GM23338 (cell line): Measurements from ENCODE around the gene CLCF1. TPM values are rescaled to one million over a fixed set of nuclear protein-coding genes. Genes with fewer than 3 reads are reported as not detected.

Source experiments
- ATAC-seq: fragments of 200-7000 bp; cut with Tn5 transposase; 3 replicates; pipeline ENCODE4 v1.9.1; 2020
- DNase-seq: peaks from one replicate; pipeline ENCODE4 v3.0.0-alpha.2; 2015; ENCODE audit warnings: low spot score
- H2AFZ ChIP-seq: fragments of 200-600 bp; sonication (generic); 2 replicates; pipeline ENCODE4 v1.8.0; 2016; ENCODE audit warnings: antibody characterized with exemption, mild to moderate bottlenecking, moderate library complexity
- H3F3A ChIP-seq: fragments of 200-600 bp; sonication (generic); replicated peaks from 2 replicates; pipeline ENCODE4 v1.8.0; 2017; ENCODE audit warnings: antibody characterized with exemption, mixed run types, low read depth
- H3K27ac ChIP-seq: fragments of 200-600 bp; sonication (generic); 2 replicates; pipeline ENCODE4 v1.6.1; 2016; ENCODE audit warnings: low read depth
- H3K27me3 ChIP-seq: fragments of 200-600 bp; sonication (generic); 2 replicates; pipeline ENCODE4 v1.8.0; 2016; ENCODE audit warnings: mild to moderate bottlenecking, mixed run types, moderate library complexity; ENCODE audit not compliant: insufficient read depth
- H3K36me3 ChIP-seq: fragments of 200-600 bp; sonication (generic); 2 replicates; pipeline ENCODE4 v1.8.0; 2016; ENCODE audit warnings: mild to moderate bottlenecking; ENCODE audit not compliant: insufficient read depth
- H3K4me1 ChIP-seq: fragments of 200-600 bp; sonication (generic); 2 replicates; pipeline ENCODE4 v1.8.0; 2016; ENCODE audit warnings: mild to moderate bottlenecking, moderate library complexity; ENCODE audit not compliant: insufficient read depth
- H3K4me2 ChIP-seq: fragments of 200-600 bp; sonication (generic); 2 replicates; pipeline ENCODE4 v1.7.1; 2017; ENCODE audit warnings: mixed run types
- H3K4me3 ChIP-seq: fragments of 200-600 bp; sonication (generic); 2 replicates; pipeline ENCODE4 v1.6.1; 2016; ENCODE audit warnings: mixed run types
- H3K79me2 ChIP-seq: fragments of 200-600 bp; sonication (generic); replicated peaks from 2 replicates; pipeline ENCODE4 v1.8.0; 2017; ENCODE audit warnings: mild to moderate bottlenecking; ENCODE audit not compliant: insufficient read depth
- H3K9me2 ChIP-seq: fragments of 200-600 bp; sonication (generic); 2 replicates; pipeline ENCODE4 v1.8.0; 2017; ENCODE audit not compliant: insufficient read depth
- H4K20me1 ChIP-seq: fragments of 200-600 bp; sonication (generic); replicated peaks from 2 replicates; pipeline ENCODE4 v1.8.0; 2017; ENCODE audit warnings: mild to moderate bottlenecking; ENCODE audit not compliant: insufficient read depth
- H3K27ac Mint-ChIP-seq: 2 replicates; pipeline ENCODE4 v1.8.0; 2020; ENCODE audit warnings: inconsistent platforms, mild to moderate bottlenecking, moderate library complexity, mixed read lengths
- H3K27me3 Mint-ChIP-seq: 3 replicates; pipeline ENCODE4 v1.8.0; 2022; ENCODE audit warnings: low read depth, mild to moderate bottlenecking, moderate library complexity, mixed read lengths, inconsistent platforms; ENCODE audit not compliant: insufficient read depth, poor library complexity
- H3K36me3 Mint-ChIP-seq: 3 replicates; pipeline ENCODE4 v1.8.0; 2021; ENCODE audit warnings: low read depth, mild to moderate bottlenecking, inconsistent platforms, moderate library complexity, mixed read lengths
- H3K4me1 Mint-ChIP-seq: 3 replicates; pipeline ENCODE4 v1.8.0; 2020; ENCODE audit warnings: mild to moderate bottlenecking, inconsistent platforms, mixed read lengths
- H3K4me3 Mint-ChIP-seq: 3 replicates; pipeline ENCODE4 v1.8.0; 2021; ENCODE audit warnings: moderate library complexity, mild to moderate bottlenecking, inconsistent platforms, mixed read lengths
- H3K9me3 Mint-ChIP-seq: 3 replicates; pipeline ENCODE4 v1.8.0; 2020; ENCODE audit warnings: moderate library complexity, mild to moderate bottlenecking, inconsistent platforms, mixed read lengths
- CREB1 ChIP-seq: fragments of 250-450 bp; sonication (Bioruptor Pico); IDR thresholded peaks from 2 replicates; pipeline ENCODE4 v1.5.0; 2020; ENCODE audit warnings: low read depth, mild to moderate bottlenecking, moderate library complexity
- EZH2 ChIP-seq: fragments of 200-600 bp; sonication (generic); IDR thresholded peaks from one replicate; pipeline ENCODE4 v1.8.0; 2017; ENCODE audit warnings: antibody characterized with exemption, mild to moderate bottlenecking, low read depth; ENCODE audit not compliant: unreplicated experiment
- EZH2phosphoT487 ChIP-seq: fragments of 200-600 bp; sonication (generic); IDR thresholded peaks from one replicate; pipeline ENCODE4 v1.8.1; 2018; ENCODE audit warnings: antibody characterized with exemption; ENCODE audit not compliant: unreplicated experiment
- JUNB ChIP-seq: IDR thresholded peaks from one replicate; pipeline ENCODE4 v1.6.1; 2016; ENCODE audit warnings: antibody characterized with exemption; ENCODE audit not compliant: unreplicated experiment
- POLR2AphosphoS5 ChIP-seq: IDR thresholded peaks from 2 replicates; pipeline ENCODE4 v1.6.1; 2016; ENCODE audit warnings: antibody characterized with exemption, low read depth
- STAT1 ChIP-seq: IDR thresholded peaks from one replicate; pipeline ENCODE4 v1.6.1; 2016; ENCODE audit warnings: antibody characterized with exemption; ENCODE audit not compliant: unreplicated experiment
- ZNF114 ChIP-seq: fragments of 250-450 bp; sonication (Bioruptor Pico); IDR thresholded peaks from 2 replicates; pipeline ENCODE4 v1.5.0; 2020; ENCODE audit warnings: mild to moderate bottlenecking, moderate library complexity
- ZNF331 ChIP-seq: fragments of 250-450 bp; sonication (Bioruptor Pico); IDR thresholded peaks from 2 replicates; pipeline ENCODE4 v1.5.0; 2020; ENCODE audit warnings: low read depth, mild to moderate bottlenecking, moderate library complexity
- polyA plus RNA-seq: library from polyadenylated mRNA; unstranded; fragments of >200 nt; fragmentation: Nextera tagmentation; extraction: Ambion mirVana; gene quantifications from 2 replicates; pipeline ENCODE4 v1.2.1, GENCODE V29; 2016
- total RNA-seq: library from RNA; depleted of rRNA; stranded (reverse); fragments of >200 nt; shearing (Covaris generic); gene quantifications from 2 replicates; pipeline ENCODE4 v1.2.3, GENCODE V29; 2014
- TF ChIP-seq, protein P1 (sequence below): fragments of 250-450 bp; sonication (Bioruptor Pico); IDR thresholded peaks from 2 replicates; pipeline ENCODE4 v1.5.0; 2020; ENCODE audit warnings: mild to moderate bottlenecking, moderate library complexity
- TF ChIP-seq, protein P2 (sequence below), 2 experiments: fragments of 200-600 bp in 1 of 2; sonication (generic) in 1 of 2; conservative IDR thresholded peaks; 2 replicates each; pipeline versions ENCODE4 v1.5.1 to v1.6.1; 2016 to 2017; ENCODE audit warnings: antibody characterized with exemption in 2 of 2, low read depth in 2 of 2, mild to moderate bottlenecking in 2 of 2, moderate library complexity in 1 of 2
- TF ChIP-seq, protein P3 (sequence below): IDR thresholded peaks from one replicate; pipeline ENCODE4 v1.6.1; 2018; ENCODE audit warnings: antibody characterized with exemption; ENCODE audit not compliant: unreplicated experiment

CLCF1 gene
- total and polyA plus RNA-seq, 2 experiments from 2014 or later = 0.32 TPM; not detected in 1

DNA sequence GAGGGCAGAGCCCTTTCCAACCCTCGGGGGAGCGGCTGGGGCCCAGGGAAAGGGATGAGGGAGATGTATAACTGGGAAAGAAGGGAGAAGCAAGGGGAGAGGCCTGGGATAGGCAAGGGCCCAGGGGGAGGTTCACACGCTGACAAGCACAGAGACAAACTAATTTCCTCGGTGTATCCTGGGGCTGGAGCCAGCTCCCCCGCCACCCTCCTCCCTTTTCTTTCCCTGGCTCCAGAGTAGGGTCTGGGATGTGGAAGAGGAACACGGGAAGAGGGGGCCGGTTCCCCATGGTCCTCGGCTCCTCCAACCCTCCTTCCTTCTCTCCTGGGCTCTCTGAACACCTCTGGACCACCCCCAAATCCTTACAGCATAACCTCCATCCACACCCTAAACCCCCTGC lies 6.9 kb downstream of the CLCF1 start (continued):
- TF ChIP-seq, protein P1, sequence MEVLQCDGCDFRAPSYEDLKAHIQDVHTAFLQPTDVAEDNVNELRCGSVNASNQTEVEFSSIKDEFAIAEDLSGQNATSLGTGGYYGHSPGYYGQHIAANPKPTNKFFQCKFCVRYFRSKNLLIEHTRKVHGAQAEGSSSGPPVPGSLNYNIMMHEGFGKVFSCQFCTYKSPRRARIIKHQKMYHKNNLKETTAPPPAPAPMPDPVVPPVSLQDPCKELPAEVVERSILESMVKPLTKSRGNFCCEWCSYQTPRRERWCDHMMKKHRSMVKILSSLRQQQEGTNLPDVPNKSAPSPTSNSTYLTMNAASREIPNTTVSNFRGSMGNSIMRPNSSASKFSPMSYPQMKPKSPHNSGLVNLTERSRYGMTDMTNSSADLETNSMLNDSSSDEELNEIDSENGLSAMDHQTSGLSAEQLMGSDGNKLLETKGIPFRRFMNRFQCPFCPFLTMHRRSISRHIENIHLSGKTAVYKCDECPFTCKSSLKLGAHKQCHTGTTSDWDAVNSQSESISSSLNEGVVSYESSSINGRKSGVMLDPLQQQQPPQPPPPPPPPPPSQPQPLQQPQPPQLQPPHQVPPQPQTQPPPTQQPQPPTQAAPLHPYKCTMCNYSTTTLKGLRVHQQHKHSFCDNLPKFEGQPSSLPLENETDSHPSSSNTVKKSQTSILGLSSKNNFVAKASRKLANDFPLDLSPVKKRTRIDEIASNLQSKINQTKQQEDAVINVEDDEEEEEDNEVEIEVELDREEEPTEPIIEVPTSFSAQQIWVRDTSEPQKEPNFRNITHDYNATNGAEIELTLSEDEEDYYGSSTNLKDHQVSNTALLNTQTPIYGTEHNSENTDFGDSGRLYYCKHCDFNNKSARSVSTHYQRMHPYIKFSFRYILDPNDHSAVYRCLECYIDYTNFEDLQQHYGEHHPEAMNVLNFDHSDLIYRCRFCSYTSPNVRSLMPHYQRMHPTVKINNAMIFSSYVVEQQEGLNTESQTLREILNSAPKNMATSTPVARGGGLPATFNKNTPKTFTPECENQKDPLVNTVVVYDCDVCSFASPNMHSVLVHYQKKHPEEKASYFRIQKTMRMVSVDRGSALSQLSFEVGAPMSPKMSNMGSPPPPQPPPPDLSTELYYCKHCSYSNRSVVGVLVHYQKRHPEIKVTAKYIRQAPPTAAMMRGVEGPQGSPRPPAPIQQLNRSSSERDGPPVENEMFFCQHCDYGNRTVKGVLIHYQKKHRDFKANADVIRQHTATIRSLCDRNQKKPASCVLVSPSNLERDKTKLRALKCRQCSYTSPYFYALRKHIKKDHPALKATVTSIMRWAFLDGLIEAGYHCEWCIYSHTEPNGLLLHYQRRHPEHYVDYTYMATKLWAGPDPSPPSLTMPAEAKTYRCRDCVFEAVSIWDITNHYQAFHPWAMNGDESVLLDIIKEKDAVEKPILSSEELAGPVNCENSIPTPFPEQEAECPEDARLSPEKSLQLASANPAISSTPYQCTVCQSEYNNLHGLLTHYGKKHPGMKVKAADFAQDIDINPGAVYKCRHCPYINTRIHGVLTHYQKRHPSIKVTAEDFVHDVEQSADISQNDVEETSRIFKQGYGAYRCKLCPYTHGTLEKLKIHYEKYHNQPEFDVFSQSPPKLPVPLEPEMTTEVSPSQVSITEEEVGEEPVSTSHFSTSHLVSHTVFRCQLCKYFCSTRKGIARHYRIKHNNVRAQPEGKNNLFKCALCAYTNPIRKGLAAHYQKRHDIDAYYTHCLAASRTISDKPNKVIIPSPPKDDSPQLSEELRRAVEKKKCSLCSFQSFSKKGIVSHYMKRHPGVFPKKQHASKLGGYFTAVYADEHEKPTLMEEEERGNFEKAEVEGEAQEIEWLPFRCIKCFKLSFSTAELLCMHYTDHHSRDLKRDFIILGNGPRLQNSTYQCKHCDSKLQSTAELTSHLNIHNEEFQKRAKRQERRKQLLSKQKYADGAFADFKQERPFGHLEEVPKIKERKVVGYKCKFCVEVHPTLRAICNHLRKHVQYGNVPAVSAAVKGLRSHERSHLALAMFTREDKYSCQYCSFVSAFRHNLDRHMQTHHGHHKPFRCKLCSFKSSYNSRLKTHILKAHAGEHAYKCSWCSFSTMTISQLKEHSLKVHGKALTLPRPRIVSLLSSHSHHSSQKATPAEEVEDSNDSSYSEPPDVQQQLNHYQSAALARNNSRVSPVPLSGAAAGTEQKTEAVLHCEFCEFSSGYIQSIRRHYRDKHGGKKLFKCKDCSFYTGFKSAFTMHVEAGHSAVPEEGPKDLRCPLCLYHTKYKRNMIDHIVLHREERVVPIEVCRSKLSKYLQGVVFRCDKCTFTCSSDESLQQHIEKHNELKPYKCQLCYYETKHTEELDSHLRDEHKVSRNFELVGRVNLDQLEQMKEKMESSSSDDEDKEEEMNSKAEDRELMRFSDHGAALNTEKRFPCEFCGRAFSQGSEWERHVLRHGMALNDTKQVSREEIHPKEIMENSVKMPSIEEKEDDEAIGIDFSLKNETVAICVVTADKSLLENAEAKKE (CRISPR knock-in tag) = no peak
- no peak for TF ChIP-seq EZH2
- TF ChIP-seq POLR2AphosphoS5 = no peak
- TF ChIP-seq CREB1 = no peak
- TF ChIP-seq, protein P2, sequence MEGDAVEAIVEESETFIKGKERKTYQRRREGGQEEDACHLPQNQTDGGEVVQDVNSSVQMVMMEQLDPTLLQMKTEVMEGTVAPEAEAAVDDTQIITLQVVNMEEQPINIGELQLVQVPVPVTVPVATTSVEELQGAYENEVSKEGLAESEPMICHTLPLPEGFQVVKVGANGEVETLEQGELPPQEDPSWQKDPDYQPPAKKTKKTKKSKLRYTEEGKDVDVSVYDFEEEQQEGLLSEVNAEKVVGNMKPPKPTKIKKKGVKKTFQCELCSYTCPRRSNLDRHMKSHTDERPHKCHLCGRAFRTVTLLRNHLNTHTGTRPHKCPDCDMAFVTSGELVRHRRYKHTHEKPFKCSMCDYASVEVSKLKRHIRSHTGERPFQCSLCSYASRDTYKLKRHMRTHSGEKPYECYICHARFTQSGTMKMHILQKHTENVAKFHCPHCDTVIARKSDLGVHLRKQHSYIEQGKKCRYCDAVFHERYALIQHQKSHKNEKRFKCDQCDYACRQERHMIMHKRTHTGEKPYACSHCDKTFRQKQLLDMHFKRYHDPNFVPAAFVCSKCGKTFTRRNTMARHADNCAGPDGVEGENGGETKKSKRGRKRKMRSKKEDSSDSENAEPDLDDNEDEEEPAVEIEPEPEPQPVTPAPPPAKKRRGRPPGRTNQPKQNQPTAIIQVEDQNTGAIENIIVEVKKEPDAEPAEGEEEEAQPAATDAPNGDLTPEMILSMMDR (conservative IDR thresholded peaks at IDR 0.05; ENCODE audit: low read depth in 2 of 2) = no peak

DNA sequence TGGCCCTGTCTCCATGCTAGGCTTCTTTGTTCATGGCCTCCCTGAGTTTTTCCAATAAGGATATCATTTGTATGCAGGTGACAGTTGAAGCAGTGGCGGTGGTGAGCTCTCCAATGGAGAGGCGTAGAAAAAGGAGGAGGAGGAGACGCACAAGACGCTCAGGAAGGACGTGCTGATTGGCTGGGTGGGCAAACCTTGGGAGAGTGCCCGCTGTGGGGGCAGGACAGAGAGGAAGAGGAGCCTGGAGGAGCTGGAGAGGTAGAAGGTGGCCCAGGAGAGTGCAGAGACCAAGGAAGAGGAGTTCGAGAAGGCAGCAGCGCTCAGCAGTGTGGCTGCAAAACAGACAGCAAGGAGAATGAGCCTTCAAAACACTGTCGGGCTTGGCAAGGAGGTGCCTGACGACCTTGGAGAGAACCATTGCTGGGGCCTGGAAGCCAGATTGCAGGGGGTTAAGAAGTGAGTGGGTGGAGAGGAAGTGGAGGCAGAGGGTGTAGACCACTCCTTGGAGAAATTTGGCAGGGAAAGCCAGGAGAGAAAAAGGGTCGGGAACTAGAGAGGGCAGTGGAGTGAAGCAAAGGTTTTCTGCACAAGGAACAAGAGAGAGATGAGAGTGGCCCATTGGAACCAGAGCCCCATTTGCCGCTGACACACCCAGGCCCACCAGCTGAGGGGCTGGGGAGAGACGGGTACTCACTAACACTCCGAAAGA lies 7.5 kb downstream of the CLCF1 start:
- H3K4me3 ChIP-seq = no peak overlapping the region
- DNase-seq = no peak
- no peak overlapping the region for H3K27ac Mint-ChIP-seq
- H3K27ac ChIP-seq = no peak overlapping the region
- H2AFZ ChIP-seq = no peak overlapping the region
- H3K4me1 Mint-ChIP-seq = peaks cover 26% of the 10 kb centered on the region
- H3K9me3 Mint-ChIP-seq = no peaks in the 10 kb centered on the region
- no peaks in the 10 kb centered on the region; the same call in 2 of the 3 replicates for H3K36me3 Mint-ChIP-seq
- no peak for TF ChIP-seq EZH2
- no peak for TF ChIP-seq POLR2AphosphoS5
- TF ChIP-seq, protein P3, sequence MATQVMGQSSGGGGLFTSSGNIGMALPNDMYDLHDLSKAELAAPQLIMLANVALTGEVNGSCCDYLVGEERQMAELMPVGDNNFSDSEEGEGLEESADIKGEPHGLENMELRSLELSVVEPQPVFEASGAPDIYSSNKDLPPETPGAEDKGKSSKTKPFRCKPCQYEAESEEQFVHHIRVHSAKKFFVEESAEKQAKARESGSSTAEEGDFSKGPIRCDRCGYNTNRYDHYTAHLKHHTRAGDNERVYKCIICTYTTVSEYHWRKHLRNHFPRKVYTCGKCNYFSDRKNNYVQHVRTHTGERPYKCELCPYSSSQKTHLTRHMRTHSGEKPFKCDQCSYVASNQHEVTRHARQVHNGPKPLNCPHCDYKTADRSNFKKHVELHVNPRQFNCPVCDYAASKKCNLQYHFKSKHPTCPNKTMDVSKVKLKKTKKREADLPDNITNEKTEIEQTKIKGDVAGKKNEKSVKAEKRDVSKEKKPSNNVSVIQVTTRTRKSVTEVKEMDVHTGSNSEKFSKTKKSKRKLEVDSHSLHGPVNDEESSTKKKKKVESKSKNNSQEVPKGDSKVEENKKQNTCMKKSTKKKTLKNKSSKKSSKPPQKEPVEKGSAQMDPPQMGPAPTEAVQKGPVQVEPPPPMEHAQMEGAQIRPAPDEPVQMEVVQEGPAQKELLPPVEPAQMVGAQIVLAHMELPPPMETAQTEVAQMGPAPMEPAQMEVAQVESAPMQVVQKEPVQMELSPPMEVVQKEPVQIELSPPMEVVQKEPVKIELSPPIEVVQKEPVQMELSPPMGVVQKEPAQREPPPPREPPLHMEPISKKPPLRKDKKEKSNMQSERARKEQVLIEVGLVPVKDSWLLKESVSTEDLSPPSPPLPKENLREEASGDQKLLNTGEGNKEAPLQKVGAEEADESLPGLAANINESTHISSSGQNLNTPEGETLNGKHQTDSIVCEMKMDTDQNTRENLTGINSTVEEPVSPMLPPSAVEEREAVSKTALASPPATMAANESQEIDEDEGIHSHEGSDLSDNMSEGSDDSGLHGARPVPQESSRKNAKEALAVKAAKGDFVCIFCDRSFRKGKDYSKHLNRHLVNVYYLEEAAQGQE = no peak
- no peak for TF ChIP-seq ZNF331 (CRISPR knock-in tag)
- no peak for TF ChIP-seq STAT1
- no peak for TF ChIP-seq EZH2phosphoT487
- TF ChIP-seq JUNB = no peak
- TF ChIP-seq ZNF114 (CRISPR knock-in tag) = no peak
- no peaks in the 10 kb centered on the region for H3K9me2 ChIP-seq
- H3K36me3 ChIP-seq = no peaks in the 10 kb centered on the region
- peak overlapping the region; percentile 32; the same call in 1 of the 2 replicates for H3K4me2 ChIP-seq
- peaks cover 38% of the 10 kb centered on the region for H3K27me3 ChIP-seq
- peak overlapping the region; percentile 4; the same call in 1 of the 3 replicates for H3K4me3 Mint-ChIP-seq
- H3K27me3 Mint-ChIP-seq = peaks cover 23% of the 10 kb centered on the region
- peak; percentile 49 for ATAC-seq
- no peaks in the 10 kb centered on the region for H3F3A ChIP-seq
- peaks cover 15% of the 10 kb centered on the region for H3K4me1 ChIP-seq
- H4K20me1 ChIP-seq = no peaks in the 10 kb centered on the region
- H3K79me2 ChIP-seq = no peaks in the 10 kb centered on the region
